ENCODE measurements around the gene HSD11B2.

Gene HSD11B2

GRCh38 chr16:67389911-67390815 lies 40.8 kb upstream of the HSD11B2 start (continued):
- TF ChIP-seq ZXDB (tag by site-specific recombination; IDR thresholded peaks at IDR 0.05) (no peak), ZNF670 (tag by site-specific recombination; IDR thresholded peaks at IDR 0.05; ENCODE audit: low read depth) (no peak), ZFP37 (tag by site-specific recombination; IDR thresholded peaks at IDR 0.05) (no peak), ZNF747 (tag by site-specific recombination; IDR thresholded peaks at IDR 0.05) (no peak), ZFP41 (tag by site-specific recombination; IDR thresholded peaks at IDR 0.05; ENCODE audit: borderline replicate concordance) (no peak), BCL11A (tag by site-specific recombination; IDR thresholded peaks at IDR 0.05; ENCODE audit: low read depth) (no peak), ZNF660 (tag by site-specific recombination; IDR thresholded peaks at IDR 0.05) (no peak)

- ChIA-PET CTCF (interaction anchor here (0.7 to 2.0 kb wide), 2 partner anchors 11 to 18 kb away, joined by 3 to 5 read pairs; no protein-coding TSS in a partner anchor), POLR2A (no interaction called here)
- no peak overlapping the region for H3K27ac ChIP-seq (ENCODE audit: extremely low read depth, low read depth, low read length)
- H3K9me3 ChIP-seq (ENCODE audit: control insufficient read depth, insufficient read depth, low read depth, low read length): no peaks in the 10 kb centered on the region
- TF ChIP-seq ZNF76 (tag by site-specific recombination; IDR thresholded peaks at IDR 0.05; ENCODE audit: borderline replicate concordance, low read depth): no peak
- no peak for TF ChIP-seq ZNF148 (tag by site-specific recombination; IDR thresholded peaks at IDR 0.05; ENCODE audit: borderline replicate concordance)
- TF ChIP-seq FEZF1 (tag by site-specific recombination; IDR thresholded peaks at IDR 0.05): no peak
- no peak for TF ChIP-seq ZNF138 (tag by site-specific recombination; IDR thresholded peaks at IDR 0.05; ENCODE audit: borderline replicate concordance)
- no peak for TF ChIP-seq ZNF391 (tag by site-specific recombination; IDR thresholded peaks at IDR 0.05; ENCODE audit: borderline replicate concordance, low read depth)
- no peak for TF ChIP-seq ZNF571 (tag by site-specific recombination; IDR thresholded peaks at IDR 0.05)
- no peak for TF ChIP-seq ZNF155 (tag by site-specific recombination; IDR thresholded peaks at IDR 0.05)
- TF ChIP-seq ZNF660 (tag by site-specific recombination; IDR thresholded peaks at IDR 0.05): no peak
- no peak for TF ChIP-seq ZNF704 (tag by site-specific recombination; IDR thresholded peaks at IDR 0.05)
- TF ChIP-seq AEBP2 (tag by site-specific recombination; IDR thresholded peaks at IDR 0.05; ENCODE audit: borderline replicate concordance): no peak
- no peak for TF ChIP-seq ZSCAN30 (tag by site-specific recombination; IDR thresholded peaks at IDR 0.05)
- no peak for TF ChIP-seq ZNF692 (tag by site-specific recombination; IDR thresholded peaks at IDR 0.05)
- no peak for TF ChIP-seq ZSCAN23 (tag by site-specific recombination; IDR thresholded peaks at IDR 0.05)
- no peak for TF ChIP-seq ZNF645 (tag by site-specific recombination; IDR thresholded peaks at IDR 0.05)
- TF ChIP-seq ZNF629 (tag by site-specific recombination; IDR thresholded peaks at IDR 0.05): no peak
- no peak for TF ChIP-seq ZIC2 (tag by site-specific recombination; IDR thresholded peaks at IDR 0.05)
- no peak for TF ChIP-seq BCL6B (tag by site-specific recombination; IDR thresholded peaks at IDR 0.05)
- no peak for TF ChIP-seq ZSCAN4 (tag by site-specific recombination; IDR thresholded peaks at IDR 0.05)
- no peak for TF ChIP-seq ZNF473 (tag by site-specific recombination; IDR thresholded peaks at IDR 0.05)
- H3K36me3 ChIP-seq (ENCODE audit: control insufficient read depth in 2 of 2, insufficient read depth in 1 of 2, low read length in 2 of 2): no peaks in the 10 kb centered on the region
- peaks cover 7% of the 10 kb centered on the region for H3K4me1 ChIP-seq (ENCODE audit: control insufficient read depth, insufficient read depth, low read length)
- no peak overlapping the region for H3K4me3 ChIP-seq (ENCODE audit: low read depth, low read length)
These were observed 40.0 kb upstream of the HSD11B2 start for GRCh38 chr16:67390816-67391423.

Measured in HEK293 (cell line).